ENCODE results near the gene C4orf54.

C4orf54 gene

DNA sequence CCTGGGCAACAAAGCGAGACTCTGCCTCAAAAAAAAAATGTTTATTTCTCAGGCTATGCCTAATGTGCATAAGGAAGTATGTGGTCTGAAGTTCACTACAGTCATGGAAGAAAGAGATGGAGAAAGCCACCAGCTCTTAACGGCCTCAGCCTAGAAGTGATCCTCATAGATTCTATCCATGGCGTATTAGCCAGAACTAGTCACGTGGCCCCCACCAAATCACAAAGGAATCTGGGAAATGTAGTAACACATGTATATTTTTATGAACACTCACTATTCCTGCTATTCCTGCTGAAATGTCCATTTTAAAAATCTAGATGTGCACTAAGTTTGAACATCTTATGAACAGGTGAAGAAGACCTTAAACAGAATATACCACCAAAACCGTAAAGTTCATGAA, 49.2 kb downstream of the C4orf54 start:
- Mint-ChIP-seq H3K27me3 (peaks cover 83% of the 10 kb centered on the region), H3K4me1 (no peaks in the 10 kb centered on the region), H3K4me3 (no peak overlapping the region), H3K36me3 (ENCODE audit: insufficient read depth) (no peaks in the 10 kb centered on the region), H3K9me3 (no peaks in the 10 kb centered on the region), H3K27ac (ENCODE audit: low read depth) (no peak overlapping the region)
- DNase-seq (ENCODE audit: low spot score in 2 of 2): no peak
- no peak for ATAC-seq (replicated peaks; ENCODE audit: extremely low read depth, poor library complexity, severe bottlenecking)

Measured in central memory CD8-positive, alpha-beta T cell (primary cell).